A673 (cell line): Measurements from ENCODE around the gene CFAP100. TPM values are rescaled to one million over a fixed set of nuclear protein-coding genes. Genes with fewer than 3 reads are reported as not detected.

Experiments
- BruUV-seq: library from RNA; stranded (reverse); fragments of 400-500 nt; replicated peaks from 2 replicates; lab custom pipeline; 2021; lab: Mats Ljungman, UMichigan
- CTCF ChIA-PET: fragments of 300-600 bp; sonication (Branson Sonifier 250); formaldehyde crosslinking; loops from one replicate; lab custom pipeline; 2022; ENCODE audit warnings: antibody characterized with exemption; lab: Charles Lee
- POLR2A ChIA-PET: fragments of 300-600 bp; sonication (Branson Sonifier 250); formaldehyde crosslinking; loops from one replicate; lab custom pipeline; 2022; ENCODE audit warnings: antibody characterized with exemption; ENCODE audit not compliant: low non-redundant PET; lab: Charles Lee
- DNase-seq: peaks from one replicate; pipeline ENCODE4 v3.0.0-alpha.2; 2015; ENCODE audit warnings: low spot score
- H3K27ac ChIP-seq: fragments of 200-600 bp; sonication (generic); 2 replicates; pipeline ENCODE4 v1.5.1; 2016; ENCODE audit warnings: mixed run types, low read depth, mild to moderate bottlenecking, mixed read lengths, antibody characterized with exemption, low read length; ENCODE audit not compliant: poor library complexity, severe bottlenecking
- H3K27me3 ChIP-seq: fragments of 200-600 bp; sonication (generic); replicated peaks from 2 replicates; pipeline ENCODE4 v1.6.1; 2017; ENCODE audit warnings: mixed run types, low read depth, mild to moderate bottlenecking, mixed read lengths, antibody characterized with exemption, low read length; ENCODE audit not compliant: insufficient read depth, poor library complexity
- H3K36me3 ChIP-seq: fragments of 200-600 bp; sonication (generic); 2 replicates; pipeline ENCODE4 v1.6.1; 2016; ENCODE audit warnings: mixed run types, mild to moderate bottlenecking, mixed read lengths, antibody characterized with exemption, low read length; ENCODE audit not compliant: insufficient read depth, poor library complexity, severe bottlenecking
- H3K4me1 ChIP-seq: fragments of 200-600 bp; sonication (generic); 2 replicates; pipeline ENCODE4 v1.6.1; 2017; ENCODE audit warnings: mixed run types, mild to moderate bottlenecking, mixed read lengths, antibody characterized with exemption, low read length; ENCODE audit not compliant: insufficient read depth, poor library complexity, severe bottlenecking
- H3K4me3 ChIP-seq: fragments of 200-600 bp; sonication (generic); 2 replicates; pipeline ENCODE4 v1.5.1; 2016; ENCODE audit warnings: low read depth, mixed run types, mild to moderate bottlenecking, mixed read lengths, low read length; ENCODE audit not compliant: poor library complexity, severe bottlenecking
- H3K9me3 ChIP-seq: fragments of 200-600 bp; sonication (generic); 2 replicates; pipeline ENCODE4 v1.6.1; 2016; ENCODE audit warnings: mixed run types, low read depth, mild to moderate bottlenecking, mixed read lengths, antibody characterized with exemption, low read length; ENCODE audit not compliant: poor library complexity, severe bottlenecking
- EZH2 ChIP-seq: fragments of 200-600 bp; sonication (generic); IDR thresholded peaks from 2 replicates; pipeline ENCODE4 v1.6.1; 2017; ENCODE audit warnings: borderline replicate concordance, low read depth, mild to moderate bottlenecking, mixed read lengths, antibody characterized with exemption, low read length; ENCODE audit not compliant: poor library complexity, severe bottlenecking
- intact Hi-C: fragments of 100-400 bp; cut with micrococcal nuclease; formaldehyde crosslinking; loops from one replicate; pipeline ENCODE4 v1.10.0; 2022; ENCODE audit not compliant: unreplicated experiment
- total RNA-seq: library from RNA; stranded (reverse); gene quantifications from 2 replicates; pipeline ENCODE4 v1.2.3, GENCODE V29; 2021
- TF ChIP-seq, protein P1 (sequence below): fragments of 300-800, 200-600 bp; sonication (generic); conservative IDR thresholded peaks from 2 replicates; pipeline ENCODE4 v1.5.1; 2017; ENCODE audit warnings: low read depth, mild to moderate bottlenecking, antibody characterized with exemption, low read length, moderate library complexity, mixed read lengths

The CFAP100 gene
- total RNA-seq, 1 experiment from 2014 or later = not detected

- intact Hi-C loops = no loop called here
- Histone ChIP-seq H3K4me3 (no peak overlapping the region), H3K36me3 (no peaks in the 10 kb centered on the region), H3K9me3 (no peaks in the 10 kb centered on the region), H3K27ac (no peak overlapping the region), H3K4me1 (no peaks in the 10 kb centered on the region), H3K27me3 (no peaks in the 10 kb centered on the region)
- TF ChIP-seq, protein P1, sequence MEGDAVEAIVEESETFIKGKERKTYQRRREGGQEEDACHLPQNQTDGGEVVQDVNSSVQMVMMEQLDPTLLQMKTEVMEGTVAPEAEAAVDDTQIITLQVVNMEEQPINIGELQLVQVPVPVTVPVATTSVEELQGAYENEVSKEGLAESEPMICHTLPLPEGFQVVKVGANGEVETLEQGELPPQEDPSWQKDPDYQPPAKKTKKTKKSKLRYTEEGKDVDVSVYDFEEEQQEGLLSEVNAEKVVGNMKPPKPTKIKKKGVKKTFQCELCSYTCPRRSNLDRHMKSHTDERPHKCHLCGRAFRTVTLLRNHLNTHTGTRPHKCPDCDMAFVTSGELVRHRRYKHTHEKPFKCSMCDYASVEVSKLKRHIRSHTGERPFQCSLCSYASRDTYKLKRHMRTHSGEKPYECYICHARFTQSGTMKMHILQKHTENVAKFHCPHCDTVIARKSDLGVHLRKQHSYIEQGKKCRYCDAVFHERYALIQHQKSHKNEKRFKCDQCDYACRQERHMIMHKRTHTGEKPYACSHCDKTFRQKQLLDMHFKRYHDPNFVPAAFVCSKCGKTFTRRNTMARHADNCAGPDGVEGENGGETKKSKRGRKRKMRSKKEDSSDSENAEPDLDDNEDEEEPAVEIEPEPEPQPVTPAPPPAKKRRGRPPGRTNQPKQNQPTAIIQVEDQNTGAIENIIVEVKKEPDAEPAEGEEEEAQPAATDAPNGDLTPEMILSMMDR = no peak
- DNase-seq = no peak
- no TSS peak for BruUV-seq
- ChIA-PET POLR2A (no interaction called here), CTCF (no interaction called here)
Observed at GRCh38 chr3:126406389-126407296, 11.9 kb downstream of the CFAP100 start.

GRCh38 chr3:126407412-126408044 lies 12.8 kb downstream of the CFAP100 start:
- no peak for DNase-seq
- POLR2A ChIA-PET = no interaction called here
- Histone ChIP-seq H3K4me3 (no peak overlapping the region), H3K27ac (no peak overlapping the region), H3K4me1 (no peaks in the 10 kb centered on the region), H3K27me3 (no peaks in the 10 kb centered on the region), H3K9me3 (no peaks in the 10 kb centered on the region), H3K36me3 (no peaks in the 10 kb centered on the region)
- TF ChIP-seq, protein P1 = no peak
- TF ChIP-seq EZH2 = no peak
- no TSS peak for BruUV-seq
- intact Hi-C loops = no loop called here
- CTCF ChIA-PET = no interaction called here

DNA sequence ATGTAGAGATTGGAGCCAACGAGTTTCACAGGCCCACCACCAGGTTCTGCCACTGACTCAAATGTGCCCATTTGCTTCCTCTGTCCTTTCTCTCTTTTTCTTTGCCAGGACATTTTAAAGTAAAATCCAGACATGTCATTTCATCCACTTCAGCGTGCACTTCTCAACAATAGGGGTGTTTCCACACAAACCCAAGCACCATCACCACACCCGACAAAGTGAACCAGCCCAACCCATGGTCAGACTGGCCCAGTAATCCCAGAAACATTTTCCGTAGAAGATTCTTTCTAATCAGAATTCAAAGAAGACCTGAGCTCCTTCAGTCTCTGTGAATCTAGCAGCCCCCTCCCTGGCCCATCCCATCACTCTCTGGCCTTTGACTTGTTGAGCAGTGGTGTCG lies 13.4 kb downstream of the CFAP100 start:
- Histone ChIP-seq H3K27ac (no peak overlapping the region), H3K4me3 (no peak overlapping the region), H3K9me3 (no peaks in the 10 kb centered on the region), H3K4me1 (no peaks in the 10 kb centered on the region), H3K27me3 (no peaks in the 10 kb centered on the region), H3K36me3 (no peaks in the 10 kb centered on the region)
- TF ChIP-seq, protein P1 = no peak
- TF ChIP-seq EZH2 = no peak
- intact Hi-C loops = no loop called here
- ChIA-PET CTCF (interaction anchor here (0.9 kb wide), 1 partner anchor 19 kb away, joined by 3 read pairs; no protein-coding TSS in a partner anchor), POLR2A (no interaction called here)
- no peak for DNase-seq
- no TSS peak for BruUV-seq
